Glutamatergic neuron (in vitro differentiated cells): Measurements from ENCODE around the gene CRTAC1. TPM values are rescaled to one million over a fixed set of nuclear protein-coding genes. Genes with fewer than 3 reads are reported as not detected.

Experiments used
- DNase-seq: peaks from one replicate; pipeline ENCODE4 v3.0.0; 2022
- H3K27ac Mint-ChIP-seq: one replicate; pipeline ENCODE4 v1.8.0; 2020; ENCODE audit warnings: mild to moderate bottlenecking, mixed read lengths, inconsistent platforms; ENCODE audit not compliant: unreplicated experiment
- H3K27me3 Mint-ChIP-seq: one replicate; pipeline ENCODE4 v1.8.0; 2020; ENCODE audit warnings: mild to moderate bottlenecking, moderate library complexity, mixed read lengths, inconsistent platforms; ENCODE audit not compliant: unreplicated experiment
- H3K36me3 Mint-ChIP-seq: one replicate; pipeline ENCODE4 v1.8.0; 2020; ENCODE audit warnings: mild to moderate bottlenecking, mixed read lengths, inconsistent platforms; ENCODE audit not compliant: unreplicated experiment
- H3K4me1 Mint-ChIP-seq: one replicate; pipeline ENCODE4 v1.8.0; 2020; ENCODE audit warnings: mild to moderate bottlenecking, low read depth, mixed read lengths, inconsistent platforms; ENCODE audit not compliant: unreplicated experiment
- H3K4me3 Mint-ChIP-seq: one replicate; pipeline ENCODE4 v1.8.0; 2020; ENCODE audit warnings: mild to moderate bottlenecking, mixed read lengths, inconsistent platforms; ENCODE audit not compliant: unreplicated experiment
- H3K9me3 Mint-ChIP-seq: one replicate; pipeline ENCODE4 v1.8.0; 2020; ENCODE audit warnings: mild to moderate bottlenecking, moderate library complexity, mixed read lengths, inconsistent platforms; ENCODE audit not compliant: unreplicated experiment
- CTCF ChIP-seq: fragments of 200-600 bp; sonication (generic); IDR thresholded peaks from one replicate; pipeline ENCODE4 v1.5.0; 2021; ENCODE audit not compliant: partially characterized antibody, unreplicated experiment
- total RNA-seq: library from RNA; stranded (reverse); fragmentation: NEBNext Ultra II Directional; extraction: Animal tissue kit (Norgen Biotek cat#: 25700); gene quantifications from one replicate; pipeline ENCODE4 v1.2.1, GENCODE V29; 2021; ENCODE audit not compliant: unreplicated experiment

Gene CRTAC1
- total RNA-seq, 1 donor from 2014 or later = 2.5 TPM

- Mint-ChIP-seq H3K27me3 (no peaks in the 10 kb centered on the region), H3K4me3 (no peak overlapping the region), H3K27ac (no peak overlapping the region), H3K36me3 (no peaks in the 10 kb centered on the region), H3K9me3 (peaks cover 2% of the 10 kb centered on the region), H3K4me1 (no peaks in the 10 kb centered on the region)
- DNase-seq = no peak
- TF ChIP-seq CTCF = no peak
These were observed 48.6 kb downstream of the CRTAC1 start for GRCh38 chr10:97981816-97982215.

- no peak overlapping the region for H3K4me3 Mint-ChIP-seq
- H3K27ac Mint-ChIP-seq = no peak overlapping the region
- no peak for DNase-seq
- no peak for TF ChIP-seq CTCF
- peaks cover 8% of the 10 kb centered on the region for H3K27me3 Mint-ChIP-seq
- H3K9me3 Mint-ChIP-seq = peaks cover 2% of the 10 kb centered on the region
- peaks cover 4% of the 10 kb centered on the region for H3K4me1 Mint-ChIP-seq
- no peaks in the 10 kb centered on the region for H3K36me3 Mint-ChIP-seq
These were observed 52.7 kb downstream of the CRTAC1 start for GRCh38 chr10:97977673-97978072.

- Mint-ChIP-seq H3K4me1 (peaks cover 4% of the 10 kb centered on the region), H3K4me3 (peak overlapping the region; percentile 30), H3K9me3 (peaks cover 2% of the 10 kb centered on the region), H3K27ac (no peak overlapping the region), H3K36me3 (no peaks in the 10 kb centered on the region), H3K27me3 (peaks cover 10% of the 10 kb centered on the region)
- no peak for TF ChIP-seq CTCF
- no peak for DNase-seq
These were observed 54.8 kb downstream of the CRTAC1 start for GRCh38 chr10:97975598-97975997.

- Mint-ChIP-seq H3K27me3 (peaks cover 10% of the 10 kb centered on the region), H3K4me3 (peak overlapping the region; percentile 69), H3K27ac (no peak overlapping the region), H3K36me3 (no peaks in the 10 kb centered on the region), H3K9me3 (peaks cover 2% of the 10 kb centered on the region), H3K4me1 (peaks cover 4% of the 10 kb centered on the region)
- TF ChIP-seq CTCF = no peak
- DNase-seq = peak; percentile 61
These were observed 55.6 kb downstream of the CRTAC1 start for GRCh38 chr10:97974526-97975525.

GRCh38 chr10:97974100-97974499 is 56.3 kb downstream of the CRTAC1 start:
- Mint-ChIP-seq H3K4me1 (peaks cover 4% of the 10 kb centered on the region), H3K9me3 (peaks cover 2% of the 10 kb centered on the region), H3K4me3 (peak overlapping the region; percentile 62), H3K27ac (no peak overlapping the region), H3K36me3 (no peaks in the 10 kb centered on the region), H3K27me3 (peaks cover 10% of the 10 kb centered on the region)
- no peak for DNase-seq
- no peak for TF ChIP-seq CTCF
